Purkinje cell (primary cell): Measurements from ENCODE around the gene TGFB3. TPM values are rescaled to one million over a fixed set of nuclear protein-coding genes. Genes with fewer than 3 reads are reported as not detected.

Experiments used
- polyA plus RNA-seq: library from polyadenylated mRNA; unstranded; fragments of >200 nt; fragmentation: Nextera tagmentation; gene quantifications from 2 replicates; pipeline ENCODE4 v1.2.1, GENCODE V29; 2014

The TGFB3 gene
- 1.8 and 2.2 TPM in 2 replicates for polyA plus RNA-seq

GRCh38 chr14:75981426-75982265 lies at the start of gene TGFB3:
TGFB3 (minus strand) TSS chr14:75981995; CDS start chr14:75980893, 1,102 bp downstream.

GRCh38 chr14:75985618-75986438 lies 4.0 kb upstream of the TGFB3 start, which contains the start of gene IFT43:
IFT43 (plus strand) TSS chr14:75985763; CDS start chr14:75985787, 24 bp downstream.

Other genes with a start within 250 kb of the TGFB3 start
- gene IFT43, start 3.8 kb upstream of the TGFB3 start, polyA plus RNA-seq, result 72.2 and 74.3 TPM in 2 replicates
- gene GPATCH2L, start 169.9 kb upstream of the TGFB3 start, polyA plus RNA-seq, result 15.3 and 22.5 TPM in 2 replicates